Upper lobe of left lung (tissue), 6 donors: ENCODE measurements around the gene LZTR1. TPM values are rescaled to one million over a fixed set of nuclear protein-coding genes. Genes with fewer than 3 reads are reported as not detected.
"Not testable (repeated sequence)": the region's sequence is repeated elsewhere in the genome, so short reads cannot be mapped to it uniquely, and the experiment has no call there.

ENCODE experiments used
- ATAC-seq, 2 donors: fragments of 200-7000 bp; cut with Tn5 transposase; one replicate each; pipeline ENCODE4 v1.9.1; 2022; ENCODE audit warnings: mild to moderate bottlenecking in 2 of 2, moderate library complexity in 2 of 2; ENCODE audit not compliant: low FRiP score in 2 of 2
- DNase-seq, 2 donors: peaks; one replicate each; pipeline ENCODE4 v3.0.0-alpha.2; 2019 to 2020
- H3K27ac ChIP-seq, 4 donors: fragments of 200-600 bp; sonication (generic); one replicate each; pipeline ENCODE4 v1.5.1; 2016 to 2019
- H3K27me3 ChIP-seq, 4 donors: fragments of 200-600 bp; sonication (generic); one replicate each; pipeline ENCODE4 v1.5.1; 2017 to 2019
- H3K36me3 ChIP-seq, 4 donors: fragments of 200-600 bp; sonication (generic); one replicate each; pipeline ENCODE4 v1.5.1; 2016 to 2019
- H3K4me1 ChIP-seq, 4 donors: fragments of 200-600 bp; sonication (generic); one replicate each; pipeline ENCODE4 v1.5.1; 2018 to 2019
- H3K4me3 ChIP-seq, 4 donors: fragments of 200-600 bp; sonication (generic); one replicate each; pipeline ENCODE4 v1.5.1; 2017 to 2019; ENCODE audit warnings: mild to moderate bottlenecking in 2 of 4, moderate library complexity in 1 of 4
- H3K9me3 ChIP-seq, 4 donors: fragments of 200-600 bp; sonication (generic); one replicate each; pipeline ENCODE4 v1.5.1; 2018 to 2019
- CTCF ChIP-seq, 6 experiments: fragments of 450-650 bp in 4 of 6; fragments of 200-600 bp in 2 of 6; sonication (generic) in 2 of 6; IDR thresholded peaks; one replicate each; pipeline ENCODE4 v1.5.1; 2016 to 2019; ENCODE audit warnings: antibody characterized with exemption in 6 of 6
- EP300 ChIP-seq, 4 donors: sonication (generic); formaldehyde crosslinking; IDR thresholded peaks; one replicate each; pipeline ENCODE4 v1.5.1; 2017; ENCODE audit warnings: antibody characterized with exemption in 4 of 4, control low read depth in 2 of 4
- POLR2A ChIP-seq, 4 donors: fragments of 450-650 bp; IDR thresholded peaks; one replicate each; pipeline ENCODE4 v1.5.1; 2016 to 2017; ENCODE audit warnings: antibody characterized with exemption in 4 of 4, mild to moderate bottlenecking in 2 of 4
- POLR2AphosphoS5 ChIP-seq, 2 donors: sonication (generic); formaldehyde crosslinking; IDR thresholded peaks; one replicate each; pipeline ENCODE4 v1.5.1; 2017; ENCODE audit warnings: antibody characterized with exemption in 2 of 2
- WGBS, 2 donors: methylation state at CpG; one replicate each; pipeline ENCODE4 v1.1.5; 2017 to 2018; 5-methylcytosine and 5-hydroxymethylcytosine counted together
- small RNA-seq, 4 donors: library from RNA; depleted of rRNA; stranded (forward); fragments of <200 nt; gene quantifications; one replicate each; pipeline ENCODE3, GENCODE V24; 2016
- total RNA-seq, 6 donors: library from RNA; depleted of rRNA in 4 of 6; stranded (reverse); fragments of >200 nt in 4 of 6; gene quantifications; one replicate each; pipeline versions ENCODE4 v1.1.0 to v1.2.1, GENCODE V29; 2016 to 2021
- donor health status: DM: no; HTN: no; CAD: no; lungs with moderate emphysema.
- donor health status: DM: no; HTN: yes; CAD: no; lungs with severe emphysema.

Gene LZTR1
- total RNA-seq, 6 donors from 2014 or later = 33.7 to 114 (median 63.2) TPM

- H3K9me3 ChIP-seq = no peaks in the 10 kb centered on the region
- no peaks in the 10 kb centered on the region for H3K36me3 ChIP-seq
- TF ChIP-seq CTCF (IDR thresholded peaks at IDR 0.05) = no peak
- peak in 1 of 4 donors; percentile 7 for TF ChIP-seq POLR2A (IDR thresholded peaks at IDR 0.05)
- no peak for TF ChIP-seq POLR2AphosphoS5 (IDR thresholded peaks at IDR 0.05)
- no peak for TF ChIP-seq EP300 (IDR thresholded peaks at IDR 0.05)
- DNase-seq = peak; percentile 86 to 97
- no peaks in the 10 kb centered on the region for H3K27me3 ChIP-seq
- peak within 1 kb of the TSS in 1 of 4 donors; percentile 49 for H3K27ac ChIP-seq
- peak; percentile 86 to 97 for ATAC-seq
- peak within 1 kb of the TSS in 3 of 4 donors; percentile 31 to 53 (median 42) for H3K4me3 ChIP-seq
- H3K4me1 ChIP-seq = peaks cover 12 to 16% (median 14%) of the 10 kb centered on the region in 4 donors
- 3 to 39% methylated on average over 8 to 33 of the region's 47 CpGs for WGBS, 2 donors
These were observed 63.6 kb downstream of the LZTR1 start, which contains the start of gene LRRC74B for GRCh38 chr22:21045585-21046294. TSS of gene LRRC74B (plus strand) at chr22:21045946. CDS start at chr22:21045987, 41 bp downstream.

- Histone ChIP-seq H3K27me3 (no peaks in the 10 kb centered on the region), H3K36me3 (no peaks in the 10 kb centered on the region), H3K4me3 (no peak overlapping the region), H3K4me1 (peaks cover 12 to 16% (median 14%) of the 10 kb centered on the region in 4 donors), H3K27ac (no peak overlapping the region), H3K9me3 (no peaks in the 10 kb centered on the region)
- 90 to 92% methylated on average over 8 to 14 of the region's 14 CpGs for WGBS, 2 donors
- no peak for DNase-seq
- no peak for ATAC-seq
- TF ChIP-seq EP300 (IDR thresholded peaks at IDR 0.05) = no peak
- TF ChIP-seq POLR2AphosphoS5 (IDR thresholded peaks at IDR 0.05) = no peak
These were observed 65.1 kb downstream of the LZTR1 start for GRCh38 chr22:21047035-21047661.

DNA sequence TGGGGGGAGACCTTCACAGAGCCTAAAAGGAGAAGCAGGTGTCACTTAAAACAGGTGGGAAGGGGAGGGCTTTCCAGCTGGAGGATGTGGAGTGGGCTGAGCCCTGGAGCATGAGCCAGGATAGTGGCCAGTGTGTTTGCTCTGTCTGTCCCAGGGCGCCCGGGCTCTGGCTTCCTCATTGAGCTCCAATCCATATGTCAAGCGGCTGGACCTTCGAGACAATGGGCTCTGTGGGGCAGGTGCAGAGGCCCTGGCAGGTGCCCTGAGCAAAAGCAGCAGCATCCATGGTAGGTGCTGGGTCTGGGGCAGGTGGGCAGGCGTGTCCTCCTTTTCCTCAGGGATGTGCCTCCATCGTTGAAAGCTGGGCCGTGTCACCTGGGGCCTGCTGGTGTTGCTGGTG, 65.6 kb downstream of the LZTR1 start:
- no peak for DNase-seq
- 72 to 83% methylated on average over 2 to 7 of the region's 7 CpGs for WGBS, 2 donors

DNA sequence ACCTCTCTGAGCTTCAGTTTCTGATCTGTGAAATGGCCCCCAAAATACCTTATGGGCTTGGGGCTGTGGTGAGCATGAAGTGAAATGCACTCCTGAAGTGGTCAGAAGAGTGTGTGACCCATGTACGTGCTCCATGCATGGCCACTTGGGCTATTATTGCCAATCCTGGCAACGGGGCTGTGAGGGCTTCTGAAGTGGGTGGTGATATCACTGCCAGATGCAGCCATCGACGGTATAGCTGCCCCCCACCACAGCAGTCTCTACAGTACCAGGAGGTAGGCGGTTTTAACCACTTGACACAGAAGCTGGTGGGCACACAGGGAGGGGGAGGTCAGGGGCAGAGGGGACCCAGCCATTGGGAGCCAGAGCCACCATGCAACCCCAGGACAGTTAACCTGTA, 66.4 kb downstream of the LZTR1 start:
- ATAC-seq, H3K36me3 ChIP-seq, H3K9me3 ChIP-seq, H3K27me3 ChIP-seq, H3K27ac ChIP-seq, DNase-seq, H3K4me3 ChIP-seq: not testable (repeated sequence)
- 68 to 86% methylated on average over 1 to 5 of the region's 5 CpGs for WGBS, 2 donors
- H3K4me1 ChIP-seq = peaks cover 12 to 16% (median 14%) of the 10 kb centered on the region in 4 donors

More for the DNA sequence above, 65.6 kb downstream of the LZTR1 start:
- no peaks in the 10 kb centered on the region for H3K36me3 ChIP-seq
- TF ChIP-seq POLR2A (IDR thresholded peaks at IDR 0.05) = no peak
- TF ChIP-seq EP300 (IDR thresholded peaks at IDR 0.05) = no peak
- TF ChIP-seq POLR2AphosphoS5 (IDR thresholded peaks at IDR 0.05) = no peak
- no peak for TF ChIP-seq CTCF (IDR thresholded peaks at IDR 0.05)
- no peak for ATAC-seq
- H3K27me3 ChIP-seq = no peaks in the 10 kb centered on the region
- peaks cover 12 to 16% (median 14%) of the 10 kb centered on the region in 4 donors for H3K4me1 ChIP-seq
- no peaks in the 10 kb centered on the region for H3K9me3 ChIP-seq
- no peak overlapping the region for H3K4me3 ChIP-seq
- no peak overlapping the region for H3K27ac ChIP-seq

Small RNA genes within 50 kb of the gene (small RNA-seq; reads per million reads assigned to genes)
- gene MIR649 = 0 reads per million in 4 donors

Other genes starting within 250 kb of the LZTR1 start
- 1 to 10 TPM in 1 of 6 donors, under 1 TPM in 3, not detected in 2; 0.57 to 2.6 (median 0.76) TPM for gene SERPIND1, start 208.2 kb upstream of the LZTR1 start, total RNA-seq
- 100 to 1,000 TPM in 2 of 6 donors, 10 to 100 TPM in 4; 68.6 to 251 (median 89.5) TPM for gene PI4KA, start 123.5 kb upstream of the LZTR1 start, total RNA-seq
- gene SNAP29, start 123.3 kb upstream of the LZTR1 start, total RNA-seq = 10 to 100 TPM; 10.2 to 28.3 (median 19.8) TPM
- gene CRKL, start 64.9 kb upstream of the LZTR1 start, total RNA-seq = 10 to 100 TPM; 35.6 to 65.4 (median 53.4) TPM
- 1 to 10 TPM; 4.7 to 9.4 (median 6.6) TPM for gene AIFM3, start 15.0 kb upstream of the LZTR1 start, total RNA-seq
- 10 to 100 TPM; 18.9 to 52.4 (median 32.0) TPM for gene THAP7, start 19.8 kb downstream of the LZTR1 start, total RNA-seq
- gene P2RX6, start 32.9 kb downstream of the LZTR1 start, total RNA-seq = 10 to 100 TPM in 1 of 6 donors, 1 to 10 TPM in 1, under 1 TPM in 4; 0.39 to 22.0 (median 0.65) TPM
- gene SLC7A4, start 50.3 kb downstream of the LZTR1 start, total RNA-seq = 1 to 10 TPM in 5 of 6 donors, not detected in 1; 1.2 to 5.2 (median 1.5) TPM
- 1 to 10 TPM in 5 of 6 donors, under 1 TPM in 1; 0.14 to 6.6 (median 3.2) TPM for gene LRRC74B, start 63.6 kb downstream of the LZTR1 start, total RNA-seq